CD14-positive monocyte (primary cell): ENCODE data around the gene MYH3. TPM values are rescaled to one million over a fixed set of nuclear protein-coding genes. Genes with fewer than 3 reads are reported as not detected.

Source experiments
- DNase-seq, 3 donors: peaks; one replicate each; pipeline ENCODE4 v3.0.0-alpha.2; 2011 to 2022
- H2AFZ ChIP-seq: 2 replicates; pipeline ENCODE4 v1.6.0; 2012; ENCODE audit warnings: mild to moderate bottlenecking, low read depth, low read length, inconsistent platforms; ENCODE audit not compliant: insufficient read depth, poor library complexity, severe bottlenecking
- H3K27ac ChIP-seq, 2 donors: 1 replicate in 1 of 2; 2 replicates in 1 of 2; pipeline ENCODE4 v1.5.1; 2012 to 2013; ENCODE audit warnings: low read length in 2 of 2, control low read depth in 1 of 2, inconsistent platforms in 1 of 2, low read depth in 1 of 2, mild to moderate bottlenecking in 1 of 2
- H3K27me3 ChIP-seq, 2 donors: one replicate each; pipeline versions ENCODE4 v1.6.0 to v1.6.1; 2011 to 2013; ENCODE audit warnings: low read length in 2 of 2; ENCODE audit not compliant: control insufficient read depth in 2 of 2, insufficient read depth in 2 of 2
- H3K36me3 ChIP-seq, 2 donors: replicated peaks in 1 of 2; 1 replicate in 1 of 2; 2 replicates in 1 of 2; pipeline versions ENCODE4 v1.5.1 to v1.6.1; 2012 to 2013; ENCODE audit warnings: low read length in 2 of 2, control low read depth in 1 of 2, inconsistent platforms in 1 of 2, mild to moderate bottlenecking in 1 of 2; ENCODE audit not compliant: insufficient read depth in 2 of 2, control insufficient read depth in 1 of 2
- H3K4me1 ChIP-seq, 2 donors: 1 replicate in 1 of 2; 2 replicates in 1 of 2; pipeline versions ENCODE4 v1.5.1 to v1.6.1; 2012 to 2013; ENCODE audit warnings: low read length in 2 of 2, control low read depth in 1 of 2, inconsistent platforms in 1 of 2, mild to moderate bottlenecking in 1 of 2, moderate library complexity in 1 of 2; ENCODE audit not compliant: insufficient read depth in 2 of 2, control insufficient read depth in 1 of 2
- H3K4me2 ChIP-seq: replicated peaks from 2 replicates; pipeline ENCODE3; 2012; ENCODE audit warnings: low read length, moderate library complexity, mild to moderate bottlenecking; ENCODE audit not compliant: poor library complexity, severe bottlenecking; ENCODE audit errors: extremely low read depth
- H3K4me3 ChIP-seq, 3 experiments: fragments of 200-600 bp in 1 of 3; sonication (generic) in 1 of 3; replicated peaks in 1 of 3; 1 replicate in 2 of 3; 2 replicates in 1 of 3; pipeline ENCODE4 v1.5.1; 2011 to 2013; ENCODE audit warnings: low read length in 3 of 3, mild to moderate bottlenecking in 3 of 3, control low read depth in 2 of 3, low read depth in 2 of 3, inconsistent platforms in 1 of 3, moderate library complexity in 1 of 3
- H3K79me2 ChIP-seq: 2 replicates; pipeline ENCODE4 v1.6.0; 2012; ENCODE audit warnings: mild to moderate bottlenecking, control low read depth, inconsistent platforms, low read length, moderate library complexity; ENCODE audit not compliant: insufficient read depth
- H3K9ac ChIP-seq: 2 replicates; pipeline ENCODE4 v1.6.0; 2017; ENCODE audit warnings: low read length, mild to moderate bottlenecking; ENCODE audit not compliant: insufficient read depth, poor library complexity, severe bottlenecking
- H3K9me3 ChIP-seq, 2 donors: replicated peaks in 1 of 2; 1 replicate in 1 of 2; 2 replicates in 1 of 2; pipeline versions ENCODE4 v1.5.1 to v1.6.1; 2012 to 2013; ENCODE audit warnings: low read length in 2 of 2, control low read depth in 1 of 2; ENCODE audit not compliant: control insufficient read depth in 1 of 2, insufficient read depth in 1 of 2
- H4K20me1 ChIP-seq: 2 replicates; pipeline ENCODE4 v1.6.0; 2012; ENCODE audit warnings: mild to moderate bottlenecking, low read length, control low read depth, moderate library complexity; ENCODE audit not compliant: insufficient read depth
- H3K27ac Mint-ChIP-seq, 7 donors: one replicate each; pipeline ENCODE4 v1.8.0; 2020; ENCODE audit warnings: mild to moderate bottlenecking in 7 of 7, mixed read lengths in 7 of 7, moderate library complexity in 6 of 7, inconsistent platforms in 2 of 7
- H3K27me3 Mint-ChIP-seq, 3 donors: one replicate each; pipeline ENCODE4 v1.8.0; 2021 to 2022; ENCODE audit warnings: low read depth in 3 of 3, mild to moderate bottlenecking in 3 of 3, mixed read lengths in 3 of 3, moderate library complexity in 3 of 3, inconsistent platforms in 1 of 3
- H3K36me3 Mint-ChIP-seq, 2 donors: one replicate each; pipeline ENCODE4 v1.8.0; 2020; ENCODE audit warnings: mixed read lengths in 2 of 2, inconsistent platforms in 1 of 2, mild to moderate bottlenecking in 1 of 2
- H3K4me1 Mint-ChIP-seq: one replicate; pipeline ENCODE4 v1.8.0; 2020; ENCODE audit warnings: mild to moderate bottlenecking, mixed read lengths
- H3K4me3 Mint-ChIP-seq, 2 donors: one replicate each; pipeline ENCODE4 v1.8.0; 2020; ENCODE audit warnings: mild to moderate bottlenecking in 2 of 2, mixed read lengths in 2 of 2, moderate library complexity in 1 of 2
- H3K9me3 Mint-ChIP-seq, 7 donors: one replicate each; pipeline ENCODE4 v1.8.0; 2020 to 2022; ENCODE audit warnings: mixed read lengths in 7 of 7, mild to moderate bottlenecking in 6 of 7, moderate library complexity in 6 of 7, inconsistent platforms in 2 of 7
- WGBS: methylation state at CpG from one replicate; pipeline ENCODE4 v1.1.5; 2013; ENCODE audit warnings: missing lambda C conversion rate; ENCODE audit not compliant: insufficient coverage; 5-methylcytosine and 5-hydroxymethylcytosine counted together
- intact Hi-C, 2 donors: fragments of 100-400 bp; cut with micrococcal nuclease; formaldehyde crosslinking; loops; one replicate each; pipeline versions ENCODE4 v1.15.0 to v1.15.1; 2023
- polyA plus RNA-seq, 3 donors: library from polyadenylated mRNA; depleted of rRNA in 1 of 3; unstranded in 2 of 3; stranded (reverse) in 1 of 3; fragments of 300-500 nt in 2 of 3; fragments of >200 nt in 1 of 3; fragmentation: Illumina TruSeq in 2 of 3; gene quantifications; 1 replicate in 2 of 3; 2 replicates in 1 of 3; pipeline ENCODE4 v1.2.3, GENCODE V29; 2012 to 2021
- TF ChIP-seq, protein P1 (sequence below): fragments of 200-600 bp; IDR thresholded peaks from one replicate; pipeline ENCODE4 v1.8.0; 2022; ENCODE audit warnings: antibody characterized with exemption, mild to moderate bottlenecking

Gene MYH3
- polyA plus RNA-seq, 3 donors = 0.13 to 5.7 TPM; not detected in 1

DNA sequence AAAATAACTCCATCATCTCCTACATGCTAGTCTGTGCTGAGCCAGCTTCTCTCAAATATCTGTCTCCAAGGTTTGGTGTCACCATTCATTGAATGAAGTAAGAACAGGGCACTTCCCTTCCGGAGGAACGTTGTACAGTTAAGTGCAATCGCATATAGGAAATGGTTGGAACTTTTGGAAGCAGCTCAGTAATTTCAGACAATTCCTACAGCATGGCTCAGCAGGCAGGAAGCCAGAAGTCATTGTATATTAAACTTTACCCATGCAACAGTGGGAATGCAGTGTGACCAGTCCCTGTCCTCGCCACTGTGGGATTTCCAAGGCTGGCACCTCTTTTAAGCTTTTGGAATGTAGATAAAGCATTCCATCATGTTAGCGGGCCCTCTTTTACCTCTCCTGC is 56.5 kb downstream of the MYH3 start:
- Histone ChIP-seq H3K36me3 (no peaks in the 10 kb centered on the region), H3K4me2 (no peak overlapping the region), H3K4me1 (no peaks in the 10 kb centered on the region), H4K20me1 (no peaks in the 10 kb centered on the region), H3K79me2 (no peaks in the 10 kb centered on the region), H3K27me3 (peaks cover 0 to 5% of the 10 kb centered on the region in 2 donors), H3K9ac (no peak overlapping the region), H3K9me3 (no peaks in the 10 kb centered on the region), H2AFZ (no peak overlapping the region), H3K27ac (no peak overlapping the region), H3K4me3 (no peak overlapping the region)
- H3K27me3 Mint-ChIP-seq = peaks cover 8 to 22% (median 8%) of the 10 kb centered on the region in 3 donors
- no peaks in the 10 kb centered on the region for H3K4me1 Mint-ChIP-seq
- no peak for DNase-seq
- intact Hi-C loops = no loop called here
- H3K27ac Mint-ChIP-seq = no peak overlapping the region
- H3K9me3 Mint-ChIP-seq = no peaks in the 10 kb centered on the region
- WGBS = 100% methylated on average over 1 of the region's 5 CpGs
- H3K4me3 Mint-ChIP-seq = no peak overlapping the region
- TF ChIP-seq, protein P1, sequence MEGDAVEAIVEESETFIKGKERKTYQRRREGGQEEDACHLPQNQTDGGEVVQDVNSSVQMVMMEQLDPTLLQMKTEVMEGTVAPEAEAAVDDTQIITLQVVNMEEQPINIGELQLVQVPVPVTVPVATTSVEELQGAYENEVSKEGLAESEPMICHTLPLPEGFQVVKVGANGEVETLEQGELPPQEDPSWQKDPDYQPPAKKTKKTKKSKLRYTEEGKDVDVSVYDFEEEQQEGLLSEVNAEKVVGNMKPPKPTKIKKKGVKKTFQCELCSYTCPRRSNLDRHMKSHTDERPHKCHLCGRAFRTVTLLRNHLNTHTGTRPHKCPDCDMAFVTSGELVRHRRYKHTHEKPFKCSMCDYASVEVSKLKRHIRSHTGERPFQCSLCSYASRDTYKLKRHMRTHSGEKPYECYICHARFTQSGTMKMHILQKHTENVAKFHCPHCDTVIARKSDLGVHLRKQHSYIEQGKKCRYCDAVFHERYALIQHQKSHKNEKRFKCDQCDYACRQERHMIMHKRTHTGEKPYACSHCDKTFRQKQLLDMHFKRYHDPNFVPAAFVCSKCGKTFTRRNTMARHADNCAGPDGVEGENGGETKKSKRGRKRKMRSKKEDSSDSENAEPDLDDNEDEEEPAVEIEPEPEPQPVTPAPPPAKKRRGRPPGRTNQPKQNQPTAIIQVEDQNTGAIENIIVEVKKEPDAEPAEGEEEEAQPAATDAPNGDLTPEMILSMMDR = no peak
- no peaks in the 10 kb centered on the region for H3K36me3 Mint-ChIP-seq

DNA sequence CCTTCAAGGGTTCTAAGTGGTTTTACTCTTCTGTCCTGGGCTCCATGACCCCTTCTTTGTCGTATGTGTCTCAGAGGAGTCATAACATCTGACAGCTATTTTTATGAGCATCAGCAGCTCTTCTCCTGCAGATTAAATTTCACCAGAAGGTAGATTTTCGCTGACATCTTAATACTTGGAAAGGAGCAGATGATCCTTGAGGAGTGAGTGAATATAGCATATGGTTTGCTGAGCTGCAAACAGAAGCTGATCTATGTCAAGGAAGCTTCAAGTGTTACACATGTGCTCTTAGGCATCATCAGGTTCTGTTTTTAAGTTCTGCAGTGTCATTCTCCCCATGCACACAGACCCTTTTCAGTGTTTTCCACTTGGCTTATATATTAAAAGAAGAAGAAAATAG is 58.5 kb downstream of the MYH3 start:
- Mint-ChIP-seq H3K36me3 (no peaks in the 10 kb centered on the region), H3K9me3 (peaks cover 0 to 3% (median 0%) of the 10 kb centered on the region in 7 donors), H3K27ac (no peak overlapping the region), H3K4me1 (no peaks in the 10 kb centered on the region), H3K27me3 (peaks cover 6 to 20% (median 7%) of the 10 kb centered on the region in 3 donors), H3K4me3 (no peak overlapping the region)
- Histone ChIP-seq H3K4me1 (no peaks in the 10 kb centered on the region), H3K4me2 (no peak overlapping the region), H3K27me3 (peaks cover 0 to 5% of the 10 kb centered on the region in 2 donors), H3K36me3 (no peaks in the 10 kb centered on the region), H4K20me1 (no peaks in the 10 kb centered on the region), H3K4me3 (no peak overlapping the region), H3K9ac (no peak overlapping the region), H3K9me3 (no peaks in the 10 kb centered on the region), H3K27ac (no peak overlapping the region), H3K79me2 (no peaks in the 10 kb centered on the region), H2AFZ (no peak overlapping the region)
- intact Hi-C loops = no loop called here
- TF ChIP-seq, protein P1 = no peak
- DNase-seq = no peak
- 100% methylated on average over 1 of the region's 2 CpGs for WGBS
